Measurements from ENCODE around the gene NDUFS4. TPM values are rescaled to one million over a fixed set of nuclear protein-coding genes. Genes with fewer than 3 reads are reported as not detected.

The NDUFS4 gene
- total RNA-seq, 3 donors from 2014 or later (not counting 1 experiment from before 2014, with no cell fraction given) = 22.4 to 33.1 (median 25.7) TPM

GRCh38 chr5:53568401-53568800 is 8.0 kb downstream of the NDUFS4 start:
- ATAC-seq (no peak), DNase-seq (no peak)
- Mint-ChIP-seq H3K36me3 (no peaks in the 10 kb centered on the region), H3K4me1 (peaks cover 33 to 38% of the 10 kb centered on the region in 2 donors), H3K27me3 (ENCODE audit: low read depth in 2 of 2) (no peaks in the 10 kb centered on the region), H3K4me3 (no peak overlapping the region), H3K9me3 (no peaks in the 10 kb centered on the region), H3K27ac (no peak overlapping the region)
- Histone ChIP-seq H3K4me3 (ENCODE audit: low read length) (no peak overlapping the region), H3K27me3 (ENCODE audit: control insufficient read depth, insufficient read depth, low read length) (no peaks in the 10 kb centered on the region), H3K27ac (ENCODE audit: low read length) (no peak overlapping the region), H3K9me3 (ENCODE audit: control insufficient read depth, insufficient read depth, low read length) (no peaks in the 10 kb centered on the region), H3K36me3 (ENCODE audit: control insufficient read depth, insufficient read depth, low read length) (no peaks in the 10 kb centered on the region), H3K4me1 (ENCODE audit: control insufficient read depth, insufficient read depth, low read length) (no peaks in the 10 kb centered on the region)
- TF ChIP-seq, protein P1, sequence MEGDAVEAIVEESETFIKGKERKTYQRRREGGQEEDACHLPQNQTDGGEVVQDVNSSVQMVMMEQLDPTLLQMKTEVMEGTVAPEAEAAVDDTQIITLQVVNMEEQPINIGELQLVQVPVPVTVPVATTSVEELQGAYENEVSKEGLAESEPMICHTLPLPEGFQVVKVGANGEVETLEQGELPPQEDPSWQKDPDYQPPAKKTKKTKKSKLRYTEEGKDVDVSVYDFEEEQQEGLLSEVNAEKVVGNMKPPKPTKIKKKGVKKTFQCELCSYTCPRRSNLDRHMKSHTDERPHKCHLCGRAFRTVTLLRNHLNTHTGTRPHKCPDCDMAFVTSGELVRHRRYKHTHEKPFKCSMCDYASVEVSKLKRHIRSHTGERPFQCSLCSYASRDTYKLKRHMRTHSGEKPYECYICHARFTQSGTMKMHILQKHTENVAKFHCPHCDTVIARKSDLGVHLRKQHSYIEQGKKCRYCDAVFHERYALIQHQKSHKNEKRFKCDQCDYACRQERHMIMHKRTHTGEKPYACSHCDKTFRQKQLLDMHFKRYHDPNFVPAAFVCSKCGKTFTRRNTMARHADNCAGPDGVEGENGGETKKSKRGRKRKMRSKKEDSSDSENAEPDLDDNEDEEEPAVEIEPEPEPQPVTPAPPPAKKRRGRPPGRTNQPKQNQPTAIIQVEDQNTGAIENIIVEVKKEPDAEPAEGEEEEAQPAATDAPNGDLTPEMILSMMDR (IDR thresholded peaks at IDR 0.05) = no peak
- intact Hi-C loops (cut with micrococcal nuclease) = no loop called here

GRCh38 chr5:53568871-53569270 is 8.4 kb downstream of the NDUFS4 start:
- no peak overlapping the region for H3K27ac Mint-ChIP-seq
- peaks cover 31 to 42% of the 10 kb centered on the region in 2 donors for H3K4me1 Mint-ChIP-seq
- ATAC-seq (no peak), DNase-seq (no peak)
- Histone ChIP-seq H3K4me3 (ENCODE audit: low read length) (no peak overlapping the region), H3K4me1 (ENCODE audit: control insufficient read depth, insufficient read depth, low read length) (no peaks in the 10 kb centered on the region), H3K27me3 (ENCODE audit: control insufficient read depth, insufficient read depth, low read length) (no peaks in the 10 kb centered on the region), H3K9me3 (ENCODE audit: control insufficient read depth, insufficient read depth, low read length) (no peaks in the 10 kb centered on the region), H3K36me3 (ENCODE audit: control insufficient read depth, insufficient read depth, low read length) (no peaks in the 10 kb centered on the region), H3K27ac (ENCODE audit: low read length) (no peak overlapping the region)
- no peaks in the 10 kb centered on the region for H3K27me3 Mint-ChIP-seq (ENCODE audit: low read depth in 2 of 2)
- H3K9me3 Mint-ChIP-seq = no peaks in the 10 kb centered on the region
- WGBS (ENCODE audit: insufficient coverage) = no CpG with 5 or more reads among the region's 1 CpG
- H3K4me3 Mint-ChIP-seq = no peak overlapping the region
- intact Hi-C loops (cut with micrococcal nuclease) = no loop called here
- no peaks in the 10 kb centered on the region for H3K36me3 Mint-ChIP-seq
- TF ChIP-seq, protein P1 (IDR thresholded peaks at IDR 0.05) = no peak

DNA sequence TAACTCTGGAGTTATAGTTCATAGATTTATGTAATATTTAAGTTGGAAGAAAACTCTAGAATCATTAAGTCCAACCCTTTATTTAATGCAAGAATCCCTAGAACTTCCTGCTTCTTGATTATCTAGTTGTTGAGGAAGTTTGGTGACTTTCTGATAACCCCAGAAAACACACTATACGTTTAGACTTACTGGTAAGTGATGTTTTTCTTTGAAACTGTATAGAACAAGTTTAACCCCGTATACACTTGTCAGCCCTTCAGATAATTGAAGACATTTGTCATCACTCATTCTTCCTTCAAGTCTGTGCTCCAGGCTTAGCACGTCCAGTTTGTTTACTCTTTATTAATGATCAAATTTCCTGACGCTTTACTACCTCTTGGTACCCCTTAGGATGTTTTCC is 9.0 kb downstream of the NDUFS4 start:
- Mint-ChIP-seq H3K27ac (no peak overlapping the region), H3K9me3 (no peaks in the 10 kb centered on the region), H3K4me3 (no peak overlapping the region), H3K4me1 (peaks cover 32 to 42% of the 10 kb centered on the region in 2 donors), H3K27me3 (ENCODE audit: low read depth in 2 of 2) (no peaks in the 10 kb centered on the region), H3K36me3 (no peaks in the 10 kb centered on the region)
- WGBS (ENCODE audit: insufficient coverage) = 59% methylated on average over 2 of the region's 4 CpGs
- TF ChIP-seq, protein P1 (IDR thresholded peaks at IDR 0.05) = no peak
- H3K4me3 ChIP-seq (ENCODE audit: low read length) = no peak overlapping the region
- intact Hi-C loops (cut with micrococcal nuclease) = no loop called here
- H3K4me1 ChIP-seq (ENCODE audit: control insufficient read depth, insufficient read depth, low read length) = no peaks in the 10 kb centered on the region
- H3K36me3 ChIP-seq (ENCODE audit: control insufficient read depth, insufficient read depth, low read length) = no peaks in the 10 kb centered on the region
- H3K27me3 ChIP-seq (ENCODE audit: control insufficient read depth, insufficient read depth, low read length) = no peaks in the 10 kb centered on the region
- no peak overlapping the region for H3K27ac ChIP-seq (ENCODE audit: low read length)
- DNase-seq (no peak), ATAC-seq (no peak)
- H3K9me3 ChIP-seq (ENCODE audit: control insufficient read depth, insufficient read depth, low read length) = no peaks in the 10 kb centered on the region

- ATAC-seq (no peak), DNase-seq (no peak)
- Histone ChIP-seq H3K4me1 (ENCODE audit: control insufficient read depth, insufficient read depth, low read length) (no peaks in the 10 kb centered on the region), H3K9me3 (ENCODE audit: control insufficient read depth, insufficient read depth, low read length) (no peaks in the 10 kb centered on the region), H3K36me3 (ENCODE audit: control insufficient read depth, insufficient read depth, low read length) (no peaks in the 10 kb centered on the region), H3K4me3 (ENCODE audit: low read length) (no peak overlapping the region), H3K27me3 (ENCODE audit: control insufficient read depth, insufficient read depth, low read length) (no peaks in the 10 kb centered on the region), H3K27ac (ENCODE audit: low read length) (no peak overlapping the region)
- intact Hi-C loops (cut with micrococcal nuclease) = no loop called here
- H3K27ac Mint-ChIP-seq = no peak overlapping the region
- H3K9me3 Mint-ChIP-seq = no peaks in the 10 kb centered on the region
- H3K27me3 Mint-ChIP-seq (ENCODE audit: low read depth in 2 of 2) = no peaks in the 10 kb centered on the region
- peaks cover 27 to 49% of the 10 kb centered on the region in 2 donors for H3K4me1 Mint-ChIP-seq
- no peaks in the 10 kb centered on the region for H3K36me3 Mint-ChIP-seq
- whole genome bisulfite sequencing (ENCODE audit: insufficient coverage) = no CpG with 5 or more reads among the region's 1 CpG
- H3K4me3 Mint-ChIP-seq = no peak overlapping the region
- TF ChIP-seq, protein P1 (IDR thresholded peaks at IDR 0.05) = no peak
These were observed 11.0 kb downstream of the NDUFS4 start for GRCh38 chr5:53571403-53571802.
